HEK293 (cell line): ENCODE data around the gene WDR89.
A peak's percentile ranks its signal among the peaks of the same experiment; 100 is the strongest.

Experiments
- FEZF1 ChIP-seq: fragments of 450-650 bp; formaldehyde crosslinking; IDR thresholded peaks from 2 replicates; pipeline ENCODE4 v1.5.1; 2016; ENCODE audit warnings: missing biosample characterization, missing genetic modification characterization
- GLI4 ChIP-seq: fragments of 450-650 bp; formaldehyde crosslinking; IDR thresholded peaks from 2 replicates; pipeline ENCODE4 v1.5.1; 2016; ENCODE audit warnings: missing biosample characterization, missing genetic modification characterization
- GLIS1 ChIP-seq: fragments of 450-650 bp; formaldehyde crosslinking; IDR thresholded peaks from 2 replicates; pipeline ENCODE4 v1.5.1; 2016; ENCODE audit warnings: missing biosample characterization, missing genetic modification characterization
- KLF10 ChIP-seq: fragments of 450-650 bp; IDR thresholded peaks from 2 replicates; pipeline ENCODE4 v1.5.1; 2018; ENCODE audit warnings: missing biosample characterization, mild to moderate bottlenecking, missing genetic modification characterization
- OSR2 ChIP-seq: fragments of 450-650 bp; formaldehyde crosslinking; IDR thresholded peaks from 2 replicates; pipeline ENCODE4 v1.5.1; 2016; ENCODE audit warnings: missing biosample characterization, missing genetic modification characterization
- SP2 ChIP-seq: fragments of 450-650 bp; formaldehyde crosslinking; IDR thresholded peaks from 2 replicates; pipeline ENCODE4 v1.5.1; 2016; ENCODE audit warnings: missing biosample characterization, missing genetic modification characterization
- WT1 ChIP-seq: fragments of 450-650 bp; formaldehyde crosslinking; IDR thresholded peaks from 2 replicates; pipeline ENCODE4 v1.5.1; 2016; ENCODE audit warnings: missing biosample characterization, missing genetic modification characterization
- YY2 ChIP-seq: fragments of 450-650 bp; formaldehyde crosslinking; IDR thresholded peaks from 2 replicates; pipeline ENCODE4 v1.5.1; 2016; ENCODE audit warnings: missing biosample characterization, missing genetic modification characterization
- ZNF132 ChIP-seq: fragments of 450-650 bp; formaldehyde crosslinking; IDR thresholded peaks from 2 replicates; pipeline ENCODE4 v1.5.1; 2017; ENCODE audit warnings: missing biosample characterization, missing genetic modification characterization, borderline replicate concordance
- ZNF138 ChIP-seq: fragments of 450-650 bp; formaldehyde crosslinking; IDR thresholded peaks from 2 replicates; pipeline ENCODE4 v1.5.1; 2016; ENCODE audit warnings: missing biosample characterization, missing genetic modification characterization, borderline replicate concordance
- ZNF140 ChIP-seq: fragments of 450-650 bp; formaldehyde crosslinking; IDR thresholded peaks from 2 replicates; pipeline ENCODE4 v1.5.1; 2016; ENCODE audit warnings: missing biosample characterization, missing genetic modification characterization
- ZNF184 ChIP-seq: fragments of 450-650 bp; IDR thresholded peaks from 2 replicates; pipeline ENCODE4 v1.5.1; 2018; ENCODE audit warnings: missing biosample characterization, mild to moderate bottlenecking, missing genetic modification characterization
- ZNF211 ChIP-seq: fragments of 450-650 bp; formaldehyde crosslinking; IDR thresholded peaks from 2 replicates; pipeline ENCODE4 v1.5.1; 2016; ENCODE audit warnings: low read depth, missing biosample characterization, missing genetic modification characterization
- ZNF23 ChIP-seq: fragments of 450-650 bp; formaldehyde crosslinking; IDR thresholded peaks from 2 replicates; pipeline ENCODE4 v1.5.1; 2016; ENCODE audit warnings: missing biosample characterization, missing genetic modification characterization, borderline replicate concordance
- ZNF335 ChIP-seq: fragments of 450-650 bp; formaldehyde crosslinking; conservative IDR thresholded peaks from 2 replicates; pipeline ENCODE4 v1.5.1; 2016; ENCODE audit warnings: missing biosample characterization, missing genetic modification characterization
- ZNF354C ChIP-seq: fragments of 450-650 bp; formaldehyde crosslinking; IDR thresholded peaks from 2 replicates; pipeline ENCODE4 v1.5.1; 2016; ENCODE audit warnings: missing biosample characterization, missing genetic modification characterization, low read depth, borderline replicate concordance
- ZNF585B ChIP-seq: fragments of 450-650 bp; formaldehyde crosslinking; IDR thresholded peaks from 2 replicates; pipeline ENCODE4 v1.5.1; 2016; ENCODE audit warnings: missing biosample characterization, missing genetic modification characterization
- ZNF623 ChIP-seq: fragments of 450-650 bp; formaldehyde crosslinking; IDR thresholded peaks from 2 replicates; pipeline ENCODE4 v1.5.1; 2016; ENCODE audit warnings: missing biosample characterization, missing genetic modification characterization
- ZNF777 ChIP-seq: fragments of 450-650 bp; formaldehyde crosslinking; IDR thresholded peaks from 2 replicates; pipeline ENCODE4 v1.5.1; 2017; ENCODE audit warnings: missing biosample characterization, missing genetic modification characterization, borderline replicate concordance
- ZNF792 ChIP-seq: fragments of 450-650 bp; formaldehyde crosslinking; IDR thresholded peaks from 2 replicates; pipeline ENCODE4 v1.5.1; 2016; ENCODE audit warnings: missing biosample characterization, missing genetic modification characterization
- ZXDB ChIP-seq: fragments of 450-650 bp; formaldehyde crosslinking; IDR thresholded peaks from 2 replicates; pipeline ENCODE4 v1.5.1; 2016; ENCODE audit warnings: missing biosample characterization, missing genetic modification characterization
- TF ChIP-seq, protein P1 (sequence below): fragments of 450-650 bp; formaldehyde crosslinking; IDR thresholded peaks from 2 replicates; pipeline ENCODE4 v1.5.1; 2016; ENCODE audit warnings: missing biosample characterization, missing genetic modification characterization
- TF ChIP-seq, protein P2 (sequence below): fragments of 450-650 bp; formaldehyde crosslinking; IDR thresholded peaks from 2 replicates; pipeline ENCODE4 v1.5.1; 2016; ENCODE audit warnings: missing biosample characterization, missing genetic modification characterization
- TF ChIP-seq, protein P3 (sequence below): fragments of 450-650 bp; formaldehyde crosslinking; IDR thresholded peaks from 2 replicates; pipeline ENCODE4 v1.5.1; 2016; ENCODE audit warnings: missing biosample characterization, missing genetic modification characterization
- TF ChIP-seq, protein P4 (sequence below): fragments of 450-650 bp; formaldehyde crosslinking; optimal IDR thresholded peaks from 2 replicates; pipeline ENCODE3; 2016; ENCODE audit warnings: missing biosample characterization, mild to moderate bottlenecking, missing genetic modification characterization
- TF ChIP-seq, protein P5 (sequence below): fragments of 450-650 bp; formaldehyde crosslinking; IDR thresholded peaks from 2 replicates; pipeline ENCODE4 v1.5.1; 2017; ENCODE audit warnings: missing biosample characterization, missing genetic modification characterization
- TF ChIP-seq, protein P6 (sequence below): IDR thresholded peaks from 2 replicates; pipeline ENCODE4 v1.6.1; 2011; ENCODE audit warnings: mild to moderate bottlenecking, low read depth, low read length, borderline replicate concordance
- TF ChIP-seq, protein P7 (sequence below): fragments of 450-650 bp; formaldehyde crosslinking; IDR thresholded peaks from 2 replicates; pipeline ENCODE4 v1.5.1; 2016; ENCODE audit warnings: missing biosample characterization, missing genetic modification characterization

The WDR89 gene

DNA sequence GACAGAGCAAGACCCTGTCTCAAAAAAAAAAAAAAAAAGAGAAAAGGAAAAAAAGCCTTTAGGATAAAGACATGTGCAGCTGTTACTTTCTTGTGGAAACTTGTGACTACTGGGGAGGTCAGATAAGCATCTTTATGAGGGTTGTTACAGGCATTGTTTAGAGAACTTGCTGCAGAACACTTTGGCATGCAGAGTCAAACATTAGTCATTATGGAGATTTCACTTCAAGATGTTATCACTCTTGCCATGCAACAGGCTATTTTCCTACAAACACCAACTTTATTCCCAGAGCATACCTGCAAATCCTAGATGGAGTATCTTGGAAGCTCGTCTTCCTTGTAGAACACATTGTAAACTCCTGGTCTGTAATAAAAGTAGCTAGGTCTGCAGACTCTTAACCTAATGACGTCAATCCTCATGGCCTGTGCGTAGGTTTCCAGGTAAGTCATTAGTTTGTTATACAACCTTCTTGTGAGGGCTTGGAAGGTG, 36.3 kb upstream of the WDR89 start (continued):
- TF ChIP-seq, protein P1, sequence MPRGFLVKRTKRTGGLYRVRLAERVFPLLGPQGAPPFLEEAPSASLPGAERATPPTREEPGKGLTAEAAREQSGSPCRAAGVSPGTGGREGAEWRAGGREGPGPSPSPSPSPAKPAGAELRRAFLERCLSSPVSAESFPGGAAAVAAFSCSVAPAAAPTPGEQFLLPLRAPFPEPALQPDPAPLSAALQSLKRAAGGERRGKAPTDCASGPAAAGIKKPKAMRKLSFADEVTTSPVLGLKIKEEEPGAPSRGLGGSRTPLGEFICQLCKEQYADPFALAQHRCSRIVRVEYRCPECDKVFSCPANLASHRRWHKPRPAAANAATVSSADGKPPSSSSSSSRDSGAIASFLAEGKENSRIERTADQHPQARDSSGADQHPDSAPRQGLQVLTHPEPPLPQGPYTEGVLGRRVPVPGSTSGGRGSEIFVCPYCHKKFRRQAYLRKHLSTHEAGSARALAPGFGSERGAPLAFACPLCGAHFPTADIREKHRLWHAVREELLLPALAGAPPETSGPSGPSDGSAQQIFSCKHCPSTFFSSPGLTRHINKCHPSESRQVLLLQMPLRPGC (tag by site-specific recombination): peak; percentile 95
- TF ChIP-seq WT1 (tag by site-specific recombination) (peak; percentile 89), ZNF623 (tag by site-specific recombination) (no peak), ZNF184 (tag by site-specific recombination) (peak; percentile 73), FEZF1 (tag by site-specific recombination) (peak; percentile 88), GLI4 (no peak), KLF10 (tag by site-specific recombination) (no peak), ZNF138 (tag by site-specific recombination) (no peak), GLIS1 (tag by site-specific recombination) (peak; percentile 98), ZNF132 (tag by site-specific recombination) (no peak), ZNF354C (tag by site-specific recombination) (no peak), SP2 (tag by site-specific recombination) (no peak), ZXDB (tag by site-specific recombination) (peak; percentile 84), YY2 (tag by site-specific recombination) (no peak), ZNF23 (tag by site-specific recombination) (no peak), ZNF777 (tag by site-specific recombination) (no peak), ZNF140 (tag by site-specific recombination) (no peak), ZNF211 (tag by site-specific recombination) (no peak), ZNF585B (tag by site-specific recombination) (no peak), ZNF792 (tag by site-specific recombination) (no peak), OSR2 (tag by site-specific recombination) (peak; percentile 95), ZNF335 (no peak)
- TF ChIP-seq, protein P2, sequence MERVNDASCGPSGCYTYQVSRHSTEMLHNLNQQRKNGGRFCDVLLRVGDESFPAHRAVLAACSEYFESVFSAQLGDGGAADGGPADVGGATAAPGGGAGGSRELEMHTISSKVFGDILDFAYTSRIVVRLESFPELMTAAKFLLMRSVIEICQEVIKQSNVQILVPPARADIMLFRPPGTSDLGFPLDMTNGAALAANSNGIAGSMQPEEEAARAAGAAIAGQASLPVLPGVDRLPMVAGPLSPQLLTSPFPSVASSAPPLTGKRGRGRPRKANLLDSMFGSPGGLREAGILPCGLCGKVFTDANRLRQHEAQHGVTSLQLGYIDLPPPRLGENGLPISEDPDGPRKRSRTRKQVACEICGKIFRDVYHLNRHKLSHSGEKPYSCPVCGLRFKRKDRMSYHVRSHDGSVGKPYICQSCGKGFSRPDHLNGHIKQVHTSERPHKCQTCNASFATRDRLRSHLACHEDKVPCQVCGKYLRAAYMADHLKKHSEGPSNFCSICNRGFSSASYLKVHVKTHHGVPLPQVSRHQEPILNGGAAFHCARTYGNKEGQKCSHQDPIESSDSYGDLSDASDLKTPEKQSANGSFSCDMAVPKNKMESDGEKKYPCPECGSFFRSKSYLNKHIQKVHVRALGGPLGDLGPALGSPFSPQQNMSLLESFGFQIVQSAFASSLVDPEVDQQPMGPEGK (tag by site-specific recombination): peak; percentile 49
- TF ChIP-seq, protein P3, sequence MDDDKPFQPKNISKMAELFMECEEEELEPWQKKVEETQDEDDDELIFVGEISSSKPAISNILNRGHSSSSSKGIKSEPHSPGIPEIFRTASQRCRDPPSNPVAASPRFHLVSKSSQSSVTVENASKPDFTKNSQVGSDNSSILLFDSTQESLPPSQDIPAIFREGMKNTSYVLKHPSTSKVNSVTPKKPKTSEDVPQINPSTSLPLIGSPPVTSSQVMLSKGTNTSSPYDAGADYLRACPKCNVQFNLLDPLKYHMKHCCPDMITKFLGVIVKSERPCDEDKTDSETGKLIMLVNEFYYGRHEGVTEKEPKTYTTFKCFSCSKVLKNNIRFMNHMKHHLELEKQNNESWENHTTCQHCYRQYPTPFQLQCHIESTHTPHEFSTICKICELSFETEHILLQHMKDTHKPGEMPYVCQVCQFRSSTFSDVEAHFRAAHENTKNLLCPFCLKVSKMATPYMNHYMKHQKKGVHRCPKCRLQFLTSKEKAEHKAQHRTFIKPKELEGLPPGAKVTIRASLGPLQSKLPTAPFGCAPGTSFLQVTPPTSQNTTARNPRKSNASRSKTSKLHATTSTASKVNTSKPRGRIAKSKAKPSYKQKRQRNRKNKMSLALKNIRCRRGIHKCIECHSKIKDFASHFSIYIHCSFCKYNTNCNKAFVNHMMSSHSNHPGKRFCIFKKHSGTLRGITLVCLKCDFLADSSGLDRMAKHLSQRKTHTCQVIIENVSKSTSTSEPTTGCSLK (tag by site-specific recombination): no peak
- TF ChIP-seq, protein P4, sequence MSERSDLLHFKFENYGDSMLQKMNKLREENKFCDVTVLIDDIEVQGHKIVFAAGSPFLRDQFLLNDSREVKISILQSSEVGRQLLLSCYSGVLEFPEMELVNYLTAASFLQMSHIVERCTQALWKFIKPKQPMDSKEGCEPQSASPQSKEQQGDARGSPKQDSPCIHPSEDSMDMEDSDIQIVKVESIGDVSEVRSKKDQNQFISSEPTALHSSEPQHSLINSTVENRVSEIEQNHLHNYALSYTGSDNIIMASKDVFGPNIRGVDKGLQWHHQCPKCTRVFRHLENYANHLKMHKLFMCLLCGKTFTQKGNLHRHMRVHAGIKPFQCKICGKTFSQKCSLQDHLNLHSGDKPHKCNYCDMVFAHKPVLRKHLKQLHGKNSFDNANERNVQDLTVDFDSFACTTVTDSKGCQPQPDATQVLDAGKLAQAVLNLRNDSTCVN: no peak
- TF ChIP-seq, protein P5, sequence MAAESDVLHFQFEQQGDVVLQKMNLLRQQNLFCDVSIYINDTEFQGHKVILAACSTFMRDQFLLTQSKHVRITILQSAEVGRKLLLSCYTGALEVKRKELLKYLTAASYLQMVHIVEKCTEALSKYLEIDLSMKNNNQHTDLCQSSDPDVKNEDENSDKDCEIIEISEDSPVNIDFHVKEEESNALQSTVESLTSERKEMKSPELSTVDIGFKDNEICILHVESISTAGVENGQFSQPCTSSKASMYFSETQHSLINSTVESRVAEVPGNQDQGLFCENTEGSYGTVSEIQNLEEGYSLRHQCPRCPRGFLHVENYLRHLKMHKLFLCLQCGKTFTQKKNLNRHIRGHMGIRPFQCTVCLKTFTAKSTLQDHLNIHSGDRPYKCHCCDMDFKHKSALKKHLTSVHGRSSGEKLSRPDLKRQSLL (tag by site-specific recombination): no peak
- TF ChIP-seq, protein P6, sequence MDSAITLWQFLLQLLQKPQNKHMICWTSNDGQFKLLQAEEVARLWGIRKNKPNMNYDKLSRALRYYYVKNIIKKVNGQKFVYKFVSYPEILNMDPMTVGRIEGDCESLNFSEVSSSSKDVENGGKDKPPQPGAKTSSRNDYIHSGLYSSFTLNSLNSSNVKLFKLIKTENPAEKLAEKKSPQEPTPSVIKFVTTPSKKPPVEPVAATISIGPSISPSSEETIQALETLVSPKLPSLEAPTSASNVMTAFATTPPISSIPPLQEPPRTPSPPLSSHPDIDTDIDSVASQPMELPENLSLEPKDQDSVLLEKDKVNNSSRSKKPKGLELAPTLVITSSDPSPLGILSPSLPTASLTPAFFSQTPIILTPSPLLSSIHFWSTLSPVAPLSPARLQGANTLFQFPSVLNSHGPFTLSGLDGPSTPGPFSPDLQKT: no peak
- TF ChIP-seq, protein P7, sequence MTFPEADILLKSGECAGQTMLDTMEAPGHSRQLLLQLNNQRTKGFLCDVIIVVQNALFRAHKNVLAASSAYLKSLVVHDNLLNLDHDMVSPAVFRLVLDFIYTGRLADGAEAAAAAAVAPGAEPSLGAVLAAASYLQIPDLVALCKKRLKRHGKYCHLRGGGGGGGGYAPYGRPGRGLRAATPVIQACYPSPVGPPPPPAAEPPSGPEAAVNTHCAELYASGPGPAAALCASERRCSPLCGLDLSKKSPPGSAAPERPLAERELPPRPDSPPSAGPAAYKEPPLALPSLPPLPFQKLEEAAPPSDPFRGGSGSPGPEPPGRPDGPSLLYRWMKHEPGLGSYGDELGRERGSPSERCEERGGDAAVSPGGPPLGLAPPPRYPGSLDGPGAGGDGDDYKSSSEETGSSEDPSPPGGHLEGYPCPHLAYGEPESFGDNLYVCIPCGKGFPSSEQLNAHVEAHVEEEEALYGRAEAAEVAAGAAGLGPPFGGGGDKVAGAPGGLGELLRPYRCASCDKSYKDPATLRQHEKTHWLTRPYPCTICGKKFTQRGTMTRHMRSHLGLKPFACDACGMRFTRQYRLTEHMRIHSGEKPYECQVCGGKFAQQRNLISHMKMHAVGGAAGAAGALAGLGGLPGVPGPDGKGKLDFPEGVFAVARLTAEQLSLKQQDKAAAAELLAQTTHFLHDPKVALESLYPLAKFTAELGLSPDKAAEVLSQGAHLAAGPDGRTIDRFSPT (tag by site-specific recombination): no peak
